Esophagus squamous epithelium (tissue), 4 donors: ENCODE measurements around the gene DEPP1.

Experiments used
- POLR2A ChIP-seq, 4 donors: fragments of 450-650 bp; IDR thresholded peaks; one replicate each; pipeline ENCODE4 v1.6.1; 2017; ENCODE audit warnings: antibody characterized with exemption in 4 of 4, mild to moderate bottlenecking in 4 of 4, moderate library complexity in 3 of 4
- TF ChIP-seq, protein P1 (sequence below), 6 experiments: fragments of 450-650 bp in 4 of 6; fragments of 200-600 bp in 2 of 6; sonication (generic) in 2 of 6; IDR thresholded peaks; one replicate each; pipeline ENCODE4 v1.5.1; 2016 to 2019; ENCODE audit warnings: antibody characterized with exemption in 6 of 6, mild to moderate bottlenecking in 4 of 6, moderate library complexity in 4 of 6

DNA sequence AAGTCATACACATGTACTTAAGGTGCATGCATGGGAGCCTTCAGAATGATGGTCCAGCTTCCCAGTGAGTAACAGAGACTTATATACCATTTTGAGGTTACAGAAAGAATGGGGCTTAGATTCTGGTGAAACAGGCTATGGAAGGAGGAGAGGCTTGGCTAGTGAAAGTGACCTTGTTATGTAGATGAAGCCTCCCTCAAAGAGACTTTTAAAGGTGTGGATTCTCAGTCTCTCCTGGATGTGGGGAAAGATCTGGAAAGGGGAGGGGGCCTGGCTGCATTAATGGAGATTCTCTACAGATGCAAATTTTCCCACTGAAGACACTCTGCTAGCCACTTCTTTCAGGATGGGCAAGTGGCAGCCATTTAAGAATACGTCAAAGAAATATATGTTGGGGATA is 13.5 kb downstream of the DEPP1 start:
- TF ChIP-seq, protein P1, sequence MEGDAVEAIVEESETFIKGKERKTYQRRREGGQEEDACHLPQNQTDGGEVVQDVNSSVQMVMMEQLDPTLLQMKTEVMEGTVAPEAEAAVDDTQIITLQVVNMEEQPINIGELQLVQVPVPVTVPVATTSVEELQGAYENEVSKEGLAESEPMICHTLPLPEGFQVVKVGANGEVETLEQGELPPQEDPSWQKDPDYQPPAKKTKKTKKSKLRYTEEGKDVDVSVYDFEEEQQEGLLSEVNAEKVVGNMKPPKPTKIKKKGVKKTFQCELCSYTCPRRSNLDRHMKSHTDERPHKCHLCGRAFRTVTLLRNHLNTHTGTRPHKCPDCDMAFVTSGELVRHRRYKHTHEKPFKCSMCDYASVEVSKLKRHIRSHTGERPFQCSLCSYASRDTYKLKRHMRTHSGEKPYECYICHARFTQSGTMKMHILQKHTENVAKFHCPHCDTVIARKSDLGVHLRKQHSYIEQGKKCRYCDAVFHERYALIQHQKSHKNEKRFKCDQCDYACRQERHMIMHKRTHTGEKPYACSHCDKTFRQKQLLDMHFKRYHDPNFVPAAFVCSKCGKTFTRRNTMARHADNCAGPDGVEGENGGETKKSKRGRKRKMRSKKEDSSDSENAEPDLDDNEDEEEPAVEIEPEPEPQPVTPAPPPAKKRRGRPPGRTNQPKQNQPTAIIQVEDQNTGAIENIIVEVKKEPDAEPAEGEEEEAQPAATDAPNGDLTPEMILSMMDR (IDR thresholded peaks at IDR 0.05) = no peak
- no peak for TF ChIP-seq POLR2A (IDR thresholded peaks at IDR 0.05)
